Hypothalamus (tissue), 51 donors: ENCODE results near the gene THAP2.
"Not testable (repeated sequence)": the region's sequence is repeated elsewhere in the genome, so short reads cannot be mapped to it uniquely, and the experiment has no call there.

Experiments used
- DNase-seq, 51 donors: peaks; one replicate each; lab custom pipeline; 2025; lab: John Stamatoyannopoulos, UW

THAP2 gene

DNA sequence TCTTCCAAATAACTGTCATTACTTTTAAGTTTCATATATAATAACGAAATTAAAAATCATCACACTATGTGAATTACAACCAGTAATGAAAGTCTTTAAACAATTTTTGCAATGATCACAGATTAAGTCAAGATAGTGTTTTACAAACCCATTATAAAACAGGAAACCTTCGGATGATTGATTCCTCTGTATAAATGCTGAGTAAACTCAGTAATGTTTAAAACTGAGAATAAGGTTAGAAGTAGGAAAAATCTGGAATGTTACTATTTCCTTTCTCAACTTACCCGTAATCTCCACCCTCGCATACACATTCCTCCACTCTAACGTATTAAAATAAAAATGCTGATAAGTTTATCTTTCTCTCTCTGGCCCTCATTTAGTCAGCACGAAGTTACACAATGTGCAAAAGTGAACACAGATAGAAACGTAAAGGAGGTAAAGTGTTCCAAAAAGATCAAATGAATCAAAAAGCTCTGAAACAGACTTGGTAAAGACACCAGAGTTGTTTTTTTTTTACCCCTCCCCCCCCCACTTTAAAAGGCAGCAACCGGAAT, 2.0 kb upstream of the THAP2 start:
- DNase-seq, result no peak

DNA sequence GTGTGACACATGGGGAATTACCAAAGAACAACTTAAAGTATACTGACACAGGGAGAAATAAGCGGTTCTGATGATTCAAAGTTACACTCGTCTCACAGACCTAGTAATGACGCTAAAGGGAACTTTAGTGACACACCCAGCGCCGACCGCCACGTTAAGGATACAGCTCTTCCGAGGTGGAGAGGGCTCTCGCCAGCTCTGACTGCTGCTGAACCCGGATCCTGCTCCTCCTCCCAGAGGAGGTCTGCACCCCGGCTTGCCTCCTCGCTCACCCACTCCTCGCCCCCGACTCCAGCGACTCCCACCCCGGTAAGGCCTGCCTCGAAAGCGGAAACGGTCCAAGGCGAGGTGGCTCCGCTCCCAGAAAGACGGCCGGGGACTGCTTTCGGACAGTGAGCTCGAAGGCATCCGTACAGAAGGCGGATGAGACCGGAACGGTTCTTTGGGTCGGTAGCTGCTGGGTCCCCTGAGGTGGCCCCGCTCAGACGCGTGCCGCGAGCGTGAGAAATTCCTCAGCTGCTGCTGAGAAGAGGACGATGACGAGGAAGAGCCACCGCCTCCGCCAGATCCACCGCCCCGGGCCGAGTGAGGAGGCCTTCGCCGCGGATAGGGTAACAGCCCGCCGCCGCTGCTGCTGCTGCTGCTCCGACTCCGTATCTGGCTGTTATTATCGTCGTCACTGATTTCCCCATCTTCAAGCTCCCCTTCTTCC, 1.1 kb upstream of the THAP2 start:
- peak in 43 of 51 donors; percentile 20 to 79 (median 52) for DNase-seq

DNA sequence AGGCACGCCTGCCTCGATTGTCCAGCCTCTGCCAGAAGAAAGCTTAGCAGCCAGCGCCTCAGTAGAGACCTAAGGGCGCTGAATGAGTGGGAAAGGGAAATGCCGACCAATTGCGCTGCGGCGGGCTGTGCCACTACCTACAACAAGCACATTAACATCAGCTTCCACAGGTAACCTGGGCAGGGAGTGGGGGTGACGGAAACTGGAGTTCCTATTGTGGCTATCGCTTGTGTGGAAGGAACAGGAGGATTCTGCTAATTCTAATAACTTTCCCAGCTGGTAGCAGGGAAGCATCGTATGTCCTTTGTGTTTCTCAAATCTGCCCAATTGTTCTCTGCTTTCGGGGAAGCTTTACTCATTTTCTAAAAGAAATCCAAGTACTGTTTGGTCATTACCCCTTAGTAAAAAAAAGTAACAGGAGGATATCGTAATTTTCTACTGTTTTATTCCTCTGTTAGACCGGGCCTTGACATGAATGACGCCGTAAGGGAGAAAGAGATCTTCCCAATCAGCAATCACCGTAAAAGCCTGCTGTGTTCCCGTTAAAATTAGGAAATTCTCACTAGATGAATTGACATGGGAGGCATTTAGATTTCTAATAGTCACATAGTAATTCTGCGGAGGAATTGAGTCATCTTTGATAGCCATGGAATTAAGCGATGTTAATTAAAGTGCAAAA, 449 bp downstream of the THAP2 start:
- peak in 7 of 51 donors; percentile 47 to 86 (median 79) for DNase-seq

DNA sequence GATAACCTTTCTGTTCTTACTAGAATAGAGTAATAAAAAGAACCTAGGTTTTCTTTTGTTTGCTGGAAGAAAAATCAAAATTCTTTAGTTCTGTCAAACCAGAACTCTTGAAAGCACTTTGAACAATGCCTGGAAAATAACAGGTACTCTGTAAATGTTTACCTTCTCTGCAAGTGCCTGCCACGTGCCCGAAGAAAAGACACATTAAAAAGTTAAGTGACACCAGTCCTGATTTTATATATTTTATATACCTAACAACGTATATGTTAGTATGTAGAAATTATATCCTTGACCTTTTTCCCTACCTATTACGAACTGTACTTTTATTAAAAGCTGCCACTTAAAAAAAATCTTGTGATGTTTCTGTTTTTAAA, 976 bp downstream of the THAP2 start:
- DNase-seq, result no peak

DNA sequence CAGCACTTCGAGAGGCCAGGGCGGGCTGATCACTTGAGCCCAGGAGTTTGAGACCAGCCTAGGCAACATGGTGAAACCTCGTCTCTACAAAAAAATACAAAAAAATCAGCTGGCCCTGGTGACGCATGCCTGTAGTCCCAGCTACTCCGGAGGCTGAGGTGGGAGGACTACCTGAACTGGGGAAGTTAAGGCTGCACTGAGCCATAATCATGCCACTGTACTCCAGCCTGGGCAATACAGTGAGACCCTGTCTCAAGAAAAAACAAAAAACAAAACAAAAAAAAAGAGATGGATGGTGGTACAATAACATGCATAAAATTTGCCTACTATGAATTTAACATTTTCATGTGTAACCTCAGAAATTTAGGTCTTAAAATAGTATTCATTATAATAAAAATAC, 2.2 kb downstream of the THAP2 start:
- no peak for DNase-seq

DNA sequence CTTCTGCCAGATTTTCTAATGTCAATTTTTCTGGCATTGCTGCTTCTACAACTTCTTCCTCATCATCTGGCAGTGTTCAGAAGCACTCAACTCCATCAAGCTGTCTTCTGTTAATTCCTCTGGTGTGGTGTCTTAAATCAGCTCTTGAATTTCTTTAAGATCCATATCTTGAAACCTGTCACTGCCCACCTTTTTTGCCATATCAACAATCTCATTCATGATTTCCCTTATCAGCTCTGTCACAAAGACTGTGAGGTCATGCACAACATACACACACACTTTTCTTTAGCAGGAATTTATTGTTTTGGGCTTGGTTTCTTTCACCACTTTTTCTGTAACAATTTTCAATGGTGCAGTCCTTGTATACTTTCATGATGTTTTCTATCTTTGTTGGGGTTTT, 7.2 kb downstream of the THAP2 start:
- DNase-seq, result no peak

DNA sequence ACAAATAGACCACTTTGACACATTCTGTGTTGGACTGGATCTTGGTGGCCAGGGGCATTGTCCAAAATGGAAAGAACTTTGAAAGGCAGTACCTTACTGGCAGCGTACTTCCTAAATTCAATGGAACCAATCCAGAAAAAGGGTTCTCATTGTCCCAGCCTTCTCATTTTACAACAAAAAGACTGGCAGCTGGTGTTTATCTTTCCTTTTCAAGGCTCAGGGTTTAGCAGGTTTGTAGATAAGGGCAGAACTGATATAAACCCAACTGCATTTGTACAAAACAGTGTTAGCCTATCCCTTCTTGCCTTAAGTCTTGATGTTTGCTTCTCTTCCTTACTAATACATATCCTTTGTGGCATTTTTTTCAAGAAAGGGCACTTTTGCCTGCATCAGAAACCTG, 7.7 kb downstream of the THAP2 start:
- no peak for DNase-seq

DNA sequence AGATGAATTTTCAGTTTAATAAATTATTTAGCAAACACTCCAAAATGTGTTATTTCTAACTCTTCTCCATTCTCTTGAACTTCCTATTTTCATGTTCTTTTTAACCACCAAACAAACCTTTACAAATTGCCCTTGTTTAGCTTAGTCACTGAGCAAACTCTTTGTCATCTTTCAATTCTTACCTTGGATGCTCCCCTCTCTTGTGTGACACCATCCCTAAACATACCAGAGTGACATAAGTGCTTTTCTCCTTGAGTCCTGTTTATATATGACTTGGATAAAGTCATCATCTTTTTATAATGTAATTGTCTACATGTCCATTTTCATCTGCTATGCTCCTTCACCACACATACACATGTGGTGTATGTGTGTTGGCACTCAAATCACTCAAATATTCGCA, 18.4 kb downstream of the THAP2 start:
- no peak for DNase-seq

DNA sequence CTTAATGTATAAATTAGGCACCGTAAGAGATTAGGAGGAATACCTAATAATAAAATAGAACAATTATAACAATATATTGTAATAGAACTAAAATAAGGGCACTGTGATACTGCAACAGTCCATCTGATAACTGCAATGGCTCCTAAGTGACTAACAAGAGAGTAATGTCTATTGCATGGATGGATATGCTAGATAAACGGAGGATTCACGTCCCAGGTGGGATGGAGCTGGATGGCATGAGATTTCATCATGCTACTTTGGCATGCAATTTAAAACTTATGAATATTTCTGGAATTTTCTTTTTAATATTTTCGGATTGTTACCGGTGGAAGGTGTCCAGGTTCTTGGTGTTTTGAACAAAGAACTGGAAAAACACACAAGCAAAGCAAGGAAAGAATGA, 19.5 kb downstream of the THAP2 start:
- no peak for DNase-seq

DNA sequence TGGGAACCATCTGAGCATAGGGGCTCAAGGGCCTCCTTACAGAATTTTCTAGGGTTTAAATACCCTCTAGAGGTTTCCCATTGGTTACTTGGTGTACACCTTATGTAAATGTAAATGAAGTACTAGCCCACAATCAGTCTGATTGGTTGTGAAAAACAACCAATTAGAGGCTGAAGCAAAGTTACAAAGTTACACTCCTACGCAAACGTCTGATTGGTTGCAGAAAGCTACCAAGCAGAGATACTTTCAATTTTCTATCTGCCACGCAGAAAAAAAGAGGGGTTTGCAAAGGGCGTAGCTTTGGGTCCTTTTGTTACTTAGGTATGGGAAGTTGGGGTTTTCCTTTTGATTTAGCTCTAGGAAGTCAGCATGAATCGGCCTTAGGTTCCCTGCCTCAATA, 20.0 kb downstream of the THAP2 start:
- no peak for DNase-seq

DNA sequence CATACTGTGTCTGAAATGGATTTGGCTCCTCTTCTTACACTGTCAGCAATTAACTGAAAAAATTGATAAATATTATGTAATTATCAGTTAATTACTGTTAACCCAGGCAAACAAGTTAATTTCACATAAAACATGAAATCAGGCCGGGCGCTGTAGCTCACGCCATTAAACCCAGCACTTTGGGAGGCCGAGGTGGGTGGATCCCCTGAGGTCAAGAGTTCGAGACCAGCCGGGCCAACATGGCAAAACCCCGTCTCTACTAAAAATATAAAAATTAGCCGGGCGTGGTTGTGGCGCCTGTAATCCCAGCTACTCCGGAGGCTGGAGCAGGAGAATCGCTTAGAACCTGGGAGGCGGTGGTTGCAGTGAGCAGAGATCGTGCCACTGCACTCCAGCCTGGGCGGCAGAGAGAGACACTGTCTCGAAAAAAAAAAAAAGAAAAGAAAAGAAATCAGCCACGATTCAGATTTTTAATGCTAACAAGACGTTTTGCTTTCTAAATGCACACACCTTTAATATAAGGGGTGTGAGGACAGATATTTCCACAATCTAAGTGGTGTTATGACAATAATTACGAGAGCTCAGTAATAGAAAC, 21.3 kb downstream of the THAP2 start:
- peak in 1 of 51 donors; percentile 32 for DNase-seq

DNA sequence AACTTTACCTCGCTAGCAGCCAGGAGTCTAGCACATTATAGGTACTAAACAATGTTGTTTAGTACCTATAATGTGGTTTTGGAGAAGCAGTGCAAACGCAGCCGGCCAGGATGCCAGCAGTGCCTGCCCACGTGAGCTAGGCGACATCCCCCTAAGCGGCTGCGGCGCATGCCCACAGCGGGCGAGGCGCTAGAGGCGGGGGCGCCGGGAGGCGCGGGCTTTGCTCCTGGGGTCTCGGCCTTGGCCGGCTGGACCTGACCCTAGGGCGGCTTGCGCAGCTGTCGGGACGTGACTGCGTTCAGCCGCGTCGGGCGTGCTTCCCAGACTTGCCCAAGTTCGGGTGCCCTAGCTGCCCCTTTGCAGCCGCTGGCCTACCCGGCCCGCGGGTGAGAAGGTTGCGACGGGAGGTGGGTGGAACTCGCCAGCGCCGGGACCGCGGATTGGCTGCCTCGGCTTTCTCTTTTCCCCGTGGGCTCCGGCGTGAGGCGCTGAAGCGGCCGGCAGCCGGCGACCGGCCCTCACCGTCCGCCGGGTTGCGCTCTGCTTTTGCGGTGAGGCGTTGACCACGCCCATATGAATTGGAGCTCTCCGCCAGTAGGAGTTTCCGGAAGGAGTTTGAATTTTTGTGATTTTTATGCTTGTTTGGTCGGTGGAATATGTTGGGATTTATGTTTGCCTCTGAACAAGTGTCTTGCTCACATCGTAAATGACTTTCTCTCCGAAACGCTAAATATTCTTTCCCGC, 22.0 kb downstream of the THAP2 start, which contains the start of gene TMEM19:
TMEM19 (plus strand) TSS at position 169 of the 744 bp plus-strand sequence. CDS start 599 bp downstream, outside the sequence.
- peak; percentile 61 to 99 (median 90) for DNase-seq

DNA sequence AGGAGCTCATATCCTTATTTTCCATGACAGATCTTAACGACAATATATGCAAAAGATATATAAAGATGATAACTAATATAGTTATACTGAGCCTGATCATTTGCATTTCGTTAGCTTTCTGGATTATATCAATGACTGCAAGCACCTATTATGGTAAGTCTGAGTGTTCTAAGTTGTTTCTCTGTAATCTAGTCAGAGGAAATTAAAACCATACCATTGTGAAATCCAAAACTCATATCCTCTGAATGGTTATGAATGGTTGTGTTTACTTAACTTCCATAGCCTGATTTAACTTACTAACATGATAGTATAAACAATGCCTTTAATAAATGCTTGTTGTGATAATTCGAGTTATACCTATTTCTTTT, 22.5 kb downstream of the THAP2 start:
- no peak for DNase-seq

DNA sequence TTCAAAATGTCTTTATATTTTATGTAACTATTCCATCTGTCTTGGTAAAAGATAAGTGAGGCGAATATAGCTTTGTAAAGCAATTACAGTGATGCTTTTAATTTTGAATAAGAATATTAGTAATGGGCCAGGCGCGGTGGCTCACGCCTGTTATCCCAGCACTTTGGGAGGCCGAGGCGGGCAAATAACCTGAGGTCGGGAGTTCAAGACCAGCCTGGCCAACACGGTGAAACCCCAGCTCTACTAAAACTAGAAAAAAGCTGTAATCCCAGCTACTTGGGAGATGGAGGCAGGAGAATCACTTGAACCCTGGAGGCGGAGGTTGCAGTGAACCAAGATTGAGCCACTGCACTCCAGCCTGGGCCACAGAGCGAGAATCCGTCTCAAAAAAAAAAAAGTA, 23.1 kb downstream of the THAP2 start:
- DNase-seq, result not testable (repeated sequence)

DNA sequence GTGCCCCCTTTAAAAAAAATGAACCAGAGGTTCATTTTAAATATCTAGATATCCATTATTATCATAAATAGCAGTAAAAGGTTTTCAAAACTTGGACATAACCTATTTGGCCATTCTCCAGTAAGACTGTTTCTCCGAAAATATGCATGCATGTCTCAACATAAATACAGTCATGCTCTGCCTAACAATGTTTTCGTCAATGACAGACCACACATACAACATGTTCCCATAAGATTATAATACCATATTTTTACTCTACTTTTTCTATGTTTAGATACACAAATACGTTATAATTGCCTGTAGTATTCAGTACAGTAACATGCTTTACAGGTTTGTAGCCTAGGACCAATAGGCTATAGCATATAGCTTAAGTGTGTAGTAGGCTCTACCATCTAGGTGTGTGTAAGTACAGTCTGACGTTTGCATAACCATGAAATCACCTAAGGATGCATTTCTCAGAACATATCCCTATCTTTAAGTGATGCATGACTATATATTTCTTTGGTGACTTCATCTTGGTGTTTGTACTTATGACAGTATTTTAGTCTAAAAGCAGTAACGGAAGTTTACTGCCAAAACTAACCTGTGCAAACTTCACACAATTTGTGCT, 25.0 kb downstream of the THAP2 start:
- no peak for DNase-seq

DNA sequence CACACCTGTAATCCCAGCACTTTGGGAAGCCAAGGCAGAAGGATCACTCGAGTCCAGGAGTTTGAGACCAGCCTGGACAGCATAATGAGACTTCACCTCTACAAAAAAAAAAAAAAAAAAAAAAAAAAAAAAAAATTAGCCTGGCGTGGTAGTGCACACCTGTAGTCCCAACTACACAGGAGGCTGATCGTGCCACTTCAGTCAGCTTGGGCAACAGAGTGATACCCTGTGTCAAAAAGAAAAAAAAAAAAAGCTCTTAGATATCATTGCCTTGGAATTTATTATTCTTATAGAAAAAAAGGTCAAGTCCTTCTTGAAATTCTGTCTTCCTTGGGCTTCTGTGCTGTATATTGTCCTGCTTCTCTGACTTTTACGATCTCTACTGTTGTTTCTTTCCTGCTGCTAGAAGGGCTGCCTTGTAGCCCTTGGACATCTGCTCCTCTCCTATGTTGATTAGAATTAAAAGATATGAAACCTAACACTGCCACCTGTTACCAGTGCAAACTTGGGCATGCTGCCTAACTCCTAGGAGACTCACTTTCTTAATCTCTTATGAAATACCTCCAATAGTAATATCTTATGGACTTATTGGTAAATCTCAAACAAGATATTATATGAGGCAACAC, 27.5 kb downstream of the THAP2 start:
- DNase-seq, result no peak

DNA sequence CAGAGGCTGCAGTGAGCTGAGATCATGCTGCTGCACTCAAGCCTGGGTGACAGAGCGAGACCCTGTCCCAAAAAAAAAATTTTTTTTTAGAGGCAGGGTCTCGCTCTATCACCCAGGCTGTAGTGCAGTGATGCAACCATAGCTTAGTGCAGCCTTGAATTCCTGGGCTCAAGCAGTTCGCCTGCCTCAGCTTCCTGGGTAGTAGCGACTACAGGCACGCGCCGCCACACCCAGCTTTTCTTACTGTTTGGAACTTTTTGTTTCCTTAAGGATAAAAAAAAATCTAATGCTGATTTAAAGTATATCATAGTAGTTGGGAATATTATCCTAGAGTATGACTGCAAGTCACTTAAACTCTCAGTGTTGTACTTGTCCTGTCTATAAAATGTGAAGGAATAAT, 29.0 kb downstream of the THAP2 start:
- DNase-seq, result no peak

DNA sequence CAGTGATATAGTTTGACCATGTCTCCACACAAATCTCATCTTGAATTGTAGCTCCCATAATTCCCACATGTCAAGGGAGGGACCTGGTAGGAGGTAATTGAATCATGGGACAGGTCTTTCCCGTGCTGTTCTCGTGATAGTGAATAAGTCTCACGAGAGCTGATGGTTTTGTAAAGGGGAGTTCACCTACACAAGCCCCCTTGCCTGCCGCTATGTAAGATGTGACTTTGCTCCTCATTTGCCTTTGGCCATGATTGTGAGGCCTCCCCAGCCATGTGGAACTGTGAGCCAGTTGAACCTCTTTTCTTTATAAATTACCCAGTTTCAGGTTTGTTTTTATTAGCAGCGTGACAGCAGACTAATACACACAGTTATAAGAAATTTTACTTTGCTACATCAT, 29.6 kb downstream of the THAP2 start:
- DNase-seq, result not testable (repeated sequence)

DNA sequence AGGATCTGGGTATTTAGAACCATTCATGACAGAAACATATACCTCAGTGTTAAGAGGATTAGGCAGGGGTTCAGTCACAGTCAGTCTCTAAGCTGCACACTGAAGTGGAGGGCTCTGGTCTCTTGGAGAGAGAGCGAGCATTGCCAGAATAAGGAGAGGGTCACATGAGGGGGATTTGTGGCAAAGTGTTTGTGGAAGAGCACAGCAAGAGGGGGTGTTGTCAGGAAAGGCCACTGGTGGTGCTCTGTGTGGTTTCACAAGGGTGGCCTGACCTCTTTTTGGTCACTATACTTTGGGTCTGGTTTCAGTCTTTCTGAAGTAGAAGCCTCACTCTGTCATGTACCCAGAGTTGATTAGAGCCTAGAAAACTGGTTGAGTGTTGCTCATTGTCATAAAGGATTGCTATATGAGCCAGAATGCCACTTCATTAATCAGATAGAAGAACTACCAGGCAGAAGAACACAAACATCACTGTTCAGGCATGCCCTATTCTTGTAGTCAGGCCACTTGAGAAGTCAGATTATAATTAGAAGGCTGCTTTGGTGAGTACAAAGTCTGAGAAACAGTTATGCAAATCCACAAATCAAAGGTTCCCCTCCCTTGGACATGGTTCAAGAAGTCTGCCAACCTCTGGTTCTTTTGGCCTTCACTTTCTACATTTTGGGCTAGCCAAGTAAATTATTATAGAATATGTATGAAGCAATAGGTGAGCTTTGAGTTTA, 30.2 kb downstream of the THAP2 start:
- no peak for DNase-seq
